Endothelial cell of umbilical vein (primary cell): ENCODE measurements around the gene USP48. TPM values are rescaled to one million over a fixed set of nuclear protein-coding genes. Genes with fewer than 3 reads are reported as not detected.

ENCODE experiments used
- BruUV-seq: library from RNA; stranded (reverse); fragments of 400-500 nt; replicated peaks from 2 replicates; lab custom pipeline; 2021; lab: Mats Ljungman, UMichigan
- CTCF ChIA-PET: fragments of 300-600, 350-600 bp; sonication (Branson Sonifier 250); formaldehyde crosslinking; loops from one replicate; lab custom pipeline; 2021; ENCODE audit warnings: antibody characterized with exemption, inconsistent platforms; lab: Charles Lee
- POLR2A ChIA-PET: fragments of 300-600, 350-600 bp; sonication (Branson Sonifier 250); formaldehyde crosslinking; loops from one replicate; lab custom pipeline; 2021; ENCODE audit warnings: antibody characterized with exemption, inconsistent platforms; lab: Charles Lee
- DNase-seq: peaks from one replicate; pipeline ENCODE4 v3.0.0-alpha.2; 2011; ENCODE audit warnings: low read depth, low spot score
- FAIRE-seq: peaks from 2 replicates; lab custom pipeline; 2011; peaks lifted over from hg19 to GRCh38; lab: Jason Lieb, UNC
- H2AFZ ChIP-seq: 2 replicates; pipeline ENCODE4 v1.6.0; 2012; ENCODE audit warnings: low read depth, low read length, control low read depth, inconsistent platforms
- H3K27ac ChIP-seq: 2 replicates; pipeline ENCODE4 v1.5.1; 2011; ENCODE audit warnings: low read depth, mild to moderate bottlenecking, control low read depth, low read length, moderate library complexity; ENCODE audit not compliant: insufficient read depth
- H3K27me3 ChIP-seq, 2 experiments: 2 replicates each; pipeline versions ENCODE4 v1.6.0 to v1.6.1; 2011; ENCODE audit warnings: low read length in 2 of 2, mixed read lengths in 1 of 2; ENCODE audit not compliant: control insufficient read depth in 2 of 2, insufficient read depth in 2 of 2
- H3K36me3 ChIP-seq, 2 experiments: 2 replicates in 1 of 2; 3 replicates in 1 of 2; pipeline ENCODE4 v1.5.1; 2011; ENCODE audit warnings: low read length in 2 of 2, mild to moderate bottlenecking in 1 of 2, moderate library complexity in 1 of 2; ENCODE audit not compliant: control insufficient read depth in 2 of 2, insufficient read depth in 2 of 2; ENCODE audit errors: extremely low read depth in 1 of 2
- H3K4me1 ChIP-seq: 3 replicates; pipeline ENCODE4 v1.5.1; 2011; ENCODE audit warnings: mild to moderate bottlenecking, low read length; ENCODE audit not compliant: control insufficient read depth, insufficient read depth; ENCODE audit errors: extremely low read depth
- H3K4me2 ChIP-seq: 2 replicates; pipeline ENCODE4 v1.6.1; 2011; ENCODE audit warnings: low read length, control low read depth, mixed read lengths; ENCODE audit not compliant: insufficient read depth
- H3K4me3 ChIP-seq, 3 experiments: fragments of 200-600 bp in 1 of 3; sonication (generic), shearing (Covaris generic) in 1 of 3; replicated peaks in 1 of 3; 2 replicates each; pipeline ENCODE4 v1.5.1; 2011 to 2016; ENCODE audit warnings: control low read depth in 3 of 3, low read length in 3 of 3, mild to moderate bottlenecking in 2 of 3, inconsistent platforms in 1 of 3, low read depth in 1 of 3, moderate library complexity in 1 of 3; ENCODE audit not compliant: insufficient read depth in 1 of 3
- H3K79me2 ChIP-seq: 2 replicates; pipeline ENCODE4 v1.6.0; 2012; ENCODE audit warnings: low read length, inconsistent platforms; ENCODE audit not compliant: control insufficient read depth, insufficient read depth
- H3K9ac ChIP-seq: replicated peaks from 2 replicates; pipeline ENCODE3; 2011; ENCODE audit warnings: low read length, control low read depth; ENCODE audit not compliant: insufficient read depth; ENCODE audit errors: extremely low read depth
- H3K9me1 ChIP-seq: replicated peaks from 3 replicates; pipeline ENCODE4 v1.6.0; 2011; ENCODE audit warnings: mild to moderate bottlenecking, low read length; ENCODE audit not compliant: control insufficient read depth, insufficient read depth; ENCODE audit errors: extremely low read depth
- H3K9me3 ChIP-seq: replicated peaks from 2 replicates; pipeline ENCODE4 v1.5.1; 2012; ENCODE audit warnings: low read length, inconsistent platforms; ENCODE audit not compliant: control insufficient read depth, insufficient read depth
- H4K20me1 ChIP-seq: replicated peaks from 2 replicates; pipeline ENCODE3; 2011; ENCODE audit warnings: mild to moderate bottlenecking, low read length; ENCODE audit not compliant: control insufficient read depth, insufficient read depth; ENCODE audit errors: extremely low read depth
- CTCF ChIP-seq, 2 donors: IDR thresholded peaks; 1 replicate in 1 of 2; 2 replicates in 1 of 2; pipeline ENCODE4 v1.5.1; 2011; ENCODE audit warnings: low read length in 2 of 2, mild to moderate bottlenecking in 2 of 2, moderate library complexity in 2 of 2, control low read depth in 1 of 2, inconsistent platforms in 1 of 2, low read depth in 1 of 2; ENCODE audit not compliant: insufficient read depth in 1 of 2; ENCODE audit errors: extremely low read depth in 1 of 2
- JUN ChIP-seq: IDR thresholded peaks from 2 replicates; pipeline ENCODE4 v1.6.1; 2011; ENCODE audit warnings: borderline replicate concordance, low read depth; ENCODE audit not compliant: insufficient read length, insufficient read depth
- MYC ChIP-seq: IDR thresholded peaks from one replicate; pipeline ENCODE4 v1.6.1; 2011; ENCODE audit warnings: mild to moderate bottlenecking, low read depth, low read length
- POLR2A ChIP-seq: IDR thresholded peaks from 2 replicates; pipeline ENCODE4 v1.6.1; 2012; ENCODE audit warnings: low read depth, mild to moderate bottlenecking, control low read depth, low read length
- dilution Hi-C: fragments of 300-500 bp; cut with MboI; formaldehyde crosslinking; loops from one replicate; pipeline ENCODE4 v1.15.0; 2019; ENCODE audit warnings: low sequenced_read_pairs; ENCODE audit not compliant: extremely low pct_ligation_motif_present
- intact Hi-C: fragments of 100-400 bp; cut with micrococcal nuclease; formaldehyde crosslinking; loops from one replicate; pipeline ENCODE4 v1.10.0; 2022
- polyA plus RNA-seq, 4 experiments: library from polyadenylated mRNA; depleted of rRNA in 3 of 4; stranded (reverse) in 3 of 4; unstranded in 1 of 4; fragments of >200 nt; gene quantifications; 2 replicates each; pipeline versions ENCODE4 v1.2.1 to v1.2.3, GENCODE V29; 2011 to 2012; ENCODE audit warnings: missing spikeins in 1 of 4
- total RNA-seq: library from RNA; stranded (reverse); gene quantifications from 2 replicates; pipeline ENCODE4 v1.2.3, GENCODE V29; 2021
- TF ChIP-seq, protein P1 (sequence below): IDR thresholded peaks from 2 replicates; pipeline ENCODE4 v1.6.1; 2011; ENCODE audit not compliant: insufficient read depth, insufficient read length

Gene USP48
- total and polyA plus RNA-seq, 2 donors (not counting 3 experiments of a cell fraction or from before 2014, with no cell fraction given) = 27.2 to 149 TPM

DNA sequence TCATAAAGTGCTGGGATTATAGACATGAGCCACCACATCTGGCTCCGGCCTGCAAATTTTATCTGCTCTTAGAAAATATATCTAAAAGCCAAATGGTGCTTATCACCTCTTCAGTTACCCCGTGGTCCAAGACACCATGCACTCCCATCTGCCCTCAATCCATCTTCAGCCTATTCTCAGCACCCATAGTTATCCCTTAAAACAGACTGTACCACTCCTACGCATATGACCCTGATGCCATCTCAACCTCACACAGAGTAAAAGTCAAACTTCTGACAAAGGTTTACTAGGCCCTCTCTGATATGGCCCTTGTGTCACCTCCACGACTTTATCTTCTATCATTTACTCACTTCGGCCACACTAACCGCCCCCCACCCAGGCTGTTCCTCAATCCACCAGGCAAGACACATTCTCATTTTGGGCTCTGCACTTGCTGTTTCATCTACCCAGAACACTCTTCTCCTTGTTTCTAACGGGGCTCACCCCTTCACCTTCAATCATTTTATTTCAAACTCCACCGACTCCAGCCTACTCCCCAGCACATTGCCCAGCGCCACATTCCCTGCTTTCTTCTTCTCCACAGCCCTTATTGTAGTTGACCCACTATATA is 33.0 kb downstream of the USP48 start:
- ChIA-PET CTCF (interaction anchor here (2.0 to 2.7 kb wide), 2 partner anchors 32 to 33 kb away, joined by 5 to 15 read pairs; partner anchors contain the start of gene USP48), POLR2A (no interaction called here)
- Histone ChIP-seq H3K79me2 (peaks cover 30% of the 10 kb centered on the region), H3K36me3 (peaks cover 22 to 32% of the 10 kb centered on the region in 2 experiments), H3K9me1 (no peaks in the 10 kb centered on the region), H3K27me3 (no peaks in the 10 kb centered on the region), H3K27ac (no peak overlapping the region), H3K4me1 (no peaks in the 10 kb centered on the region), H2AFZ (no peak overlapping the region), H3K9me3 (no peaks in the 10 kb centered on the region), H3K4me2 (no peak overlapping the region), H4K20me1 (no peaks in the 10 kb centered on the region), H3K4me3 (no peak overlapping the region), H3K9ac (no peak overlapping the region)
- DNase-seq (no peak), FAIRE-seq (no peak)
- dilution Hi-C loops = no loop called here
- intact Hi-C loops = no loop called here
- TF ChIP-seq MYC (no peak), JUN (no peak), CTCF (IDR thresholded peaks at IDR 0.05; ENCODE audit: extremely low read depth in 1 of 2, insufficient read depth in 1 of 2, low read depth in 1 of 2, low read length in 2 of 2) (no peak), POLR2A (no peak)
- TF ChIP-seq, protein P1, sequence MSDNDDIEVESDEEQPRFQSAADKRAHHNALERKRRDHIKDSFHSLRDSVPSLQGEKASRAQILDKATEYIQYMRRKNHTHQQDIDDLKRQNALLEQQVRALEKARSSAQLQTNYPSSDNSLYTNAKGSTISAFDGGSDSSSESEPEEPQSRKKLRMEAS = no peak
- no TSS peak for BruUV-seq
